A204.1 (cell line): Measurements from ENCODE around the gene MGMT.

ENCODE experiments used
- FAIRE-seq: peaks from 2 replicates; lab custom pipeline; 2012; peaks lifted over from hg19 to GRCh38; lab: Jason Lieb, UNC

Gene MGMT

DNA sequence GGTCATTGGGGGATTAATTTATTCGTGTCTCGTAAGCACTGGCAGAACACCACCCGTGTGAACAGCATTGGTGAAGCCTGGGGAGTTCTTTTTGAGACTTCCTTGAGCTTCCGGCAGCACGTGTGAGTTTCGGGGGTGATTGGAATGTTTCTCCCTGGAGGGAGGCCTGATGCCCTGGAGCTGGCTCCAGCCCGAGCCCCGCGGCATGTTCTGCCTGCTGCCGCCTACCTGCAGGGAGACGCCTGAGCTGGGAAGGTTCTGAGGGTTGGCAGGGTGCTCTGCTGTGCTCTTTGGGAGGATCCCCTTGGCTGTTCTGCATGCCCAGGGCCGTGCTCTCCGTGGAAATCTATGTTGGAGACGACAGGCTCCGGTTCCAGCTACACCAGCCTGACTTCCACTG lies 159.3 kb downstream of the MGMT start:
- no peak for FAIRE-seq

DNA sequence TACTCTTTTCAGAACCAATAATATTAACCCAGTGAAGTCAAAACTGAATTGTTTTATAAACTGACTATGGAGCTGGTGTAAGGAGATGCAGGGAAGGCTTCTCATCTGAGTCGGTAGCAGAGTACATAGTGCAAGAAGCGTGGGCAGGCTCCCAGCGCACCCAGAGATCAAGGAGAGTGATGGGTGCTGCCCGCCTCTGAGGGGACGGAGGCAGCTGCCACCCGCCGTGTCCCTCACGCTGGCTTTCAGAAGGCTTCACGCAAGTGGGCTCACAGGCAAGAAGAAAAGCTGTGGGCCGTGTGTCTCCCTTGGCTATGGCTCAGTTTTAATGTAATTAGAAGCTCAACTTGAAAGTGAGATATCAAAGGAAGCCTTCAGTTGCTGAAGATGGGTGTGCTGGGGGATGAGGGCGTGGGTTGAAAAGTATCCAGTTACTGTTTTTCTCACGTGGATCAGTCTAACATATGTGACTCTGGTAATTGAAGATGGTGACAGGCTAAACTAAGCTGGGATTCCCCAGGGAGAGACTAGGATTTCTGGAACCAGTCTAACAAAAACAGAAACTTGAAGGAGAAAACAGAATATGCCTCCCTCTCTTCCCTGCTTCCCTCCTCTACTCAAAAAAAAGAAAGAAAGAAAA lies 159.9 kb downstream of the MGMT start:
- FAIRE-seq = no peak

DNA sequence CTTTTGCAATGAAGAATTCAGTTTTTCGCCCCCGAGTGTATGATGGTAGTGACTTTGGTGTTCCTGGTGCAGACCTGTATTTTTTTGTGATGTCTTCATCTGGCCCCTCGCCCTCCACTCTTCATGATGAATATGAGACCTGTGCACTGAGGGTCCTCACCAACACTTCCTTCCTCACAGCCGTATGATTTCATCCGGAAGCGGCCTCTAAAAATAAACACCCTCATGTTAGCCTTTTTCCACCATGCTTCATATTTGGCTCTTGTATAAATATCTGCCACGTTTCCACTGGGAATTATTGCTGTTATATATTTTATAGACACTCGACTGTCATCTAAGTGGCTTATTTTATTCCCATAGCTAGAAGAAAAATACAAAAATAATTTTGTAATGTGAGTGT lies 160.4 kb downstream of the MGMT start:
- no peak for FAIRE-seq

DNA sequence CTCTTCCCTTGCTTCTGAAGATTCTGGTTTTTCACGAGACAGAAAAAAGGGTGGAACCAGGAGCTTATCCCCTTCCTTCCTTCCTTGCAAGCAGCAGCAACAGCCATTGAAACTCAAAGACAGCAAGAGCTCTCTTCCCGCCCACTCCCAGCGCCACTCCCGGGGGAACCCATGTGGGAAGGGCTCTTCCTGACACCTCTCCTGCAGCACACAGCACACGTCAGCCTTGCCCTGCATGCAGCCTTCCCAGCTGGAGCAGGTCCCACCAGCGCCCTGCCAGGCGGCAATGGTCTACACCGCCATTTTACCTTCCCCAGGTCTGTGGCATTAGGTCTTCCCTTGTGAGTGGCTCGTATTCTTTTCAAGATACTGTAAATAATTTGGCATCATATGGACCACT lies 161.8 kb downstream of the MGMT start:
- no peak for FAIRE-seq

DNA sequence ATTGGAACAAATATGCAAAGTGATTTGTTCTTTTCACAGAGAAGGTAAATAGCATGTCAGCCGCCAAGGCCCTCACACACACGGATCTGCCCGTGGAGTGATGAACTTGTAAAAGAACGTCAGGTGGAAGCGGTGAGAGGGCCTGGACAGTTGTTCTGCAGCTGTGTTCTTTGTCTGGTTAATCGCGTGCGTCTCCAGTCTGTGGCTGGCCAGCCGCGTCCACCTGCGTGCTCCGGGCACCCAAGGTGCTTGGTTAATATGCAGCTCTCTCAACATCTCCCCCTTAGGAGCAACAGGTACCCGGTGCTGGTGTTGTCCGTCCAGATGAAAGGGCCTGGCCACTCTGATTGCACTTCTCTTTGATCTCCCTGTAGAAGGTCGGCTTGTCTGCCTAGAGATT lies 162.9 kb downstream of the MGMT start:
- no peak for FAIRE-seq

DNA sequence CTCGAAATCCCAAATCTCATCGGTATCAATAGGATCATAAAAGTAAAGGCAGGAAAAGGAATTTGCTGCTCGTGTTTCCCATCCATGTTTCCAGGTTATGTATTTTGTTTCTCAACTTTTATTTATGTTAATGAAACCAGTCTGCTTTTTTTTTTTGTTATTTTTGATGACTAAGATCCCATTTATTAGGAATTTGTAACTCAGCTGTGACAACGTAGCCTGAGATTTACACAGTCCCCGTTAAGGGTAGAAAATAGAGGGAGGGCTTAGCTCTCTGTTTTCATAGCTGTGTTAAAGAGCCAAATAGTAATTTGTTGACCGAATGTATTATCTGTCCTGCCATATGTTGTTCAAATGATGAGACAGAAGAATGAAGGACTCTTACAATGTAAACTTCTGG lies 164.0 kb downstream of the MGMT start:
- FAIRE-seq = no peak

DNA sequence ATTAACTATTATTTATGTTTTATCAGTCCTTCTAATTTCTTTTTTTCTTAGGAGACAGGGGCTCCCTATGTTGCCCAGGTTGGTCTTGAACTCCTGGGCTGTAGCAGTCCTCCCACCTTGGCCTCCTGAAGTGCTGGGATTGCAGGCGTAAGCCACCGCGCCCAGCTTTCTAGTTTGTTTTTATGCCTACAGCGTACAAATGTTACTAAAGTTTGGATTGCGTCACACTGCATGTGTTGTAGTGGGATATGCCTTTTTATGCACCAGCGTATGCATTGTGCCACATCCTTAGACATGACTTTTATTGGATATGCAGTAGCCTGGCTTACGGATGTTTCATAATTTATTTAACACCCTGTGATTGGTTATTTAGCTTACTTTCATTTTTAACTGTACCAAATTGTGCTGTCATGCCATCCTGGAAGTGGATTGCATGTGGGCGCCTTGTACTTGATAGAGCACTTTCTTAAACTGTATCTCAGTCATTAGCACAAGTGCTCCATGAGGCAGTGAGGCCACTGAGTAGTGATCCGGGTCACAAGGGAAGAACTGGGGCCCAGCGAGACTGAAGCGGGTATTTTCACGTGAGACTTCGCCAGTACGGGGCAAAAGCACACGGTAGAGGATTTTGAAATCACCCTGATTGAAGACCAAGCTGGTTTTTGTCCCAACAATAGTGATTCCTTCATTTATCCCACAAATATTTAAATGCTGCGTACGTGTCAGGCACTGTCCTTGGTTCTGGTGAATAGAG lies 165.0 kb downstream of the MGMT start:
- FAIRE-seq = no peak

DNA sequence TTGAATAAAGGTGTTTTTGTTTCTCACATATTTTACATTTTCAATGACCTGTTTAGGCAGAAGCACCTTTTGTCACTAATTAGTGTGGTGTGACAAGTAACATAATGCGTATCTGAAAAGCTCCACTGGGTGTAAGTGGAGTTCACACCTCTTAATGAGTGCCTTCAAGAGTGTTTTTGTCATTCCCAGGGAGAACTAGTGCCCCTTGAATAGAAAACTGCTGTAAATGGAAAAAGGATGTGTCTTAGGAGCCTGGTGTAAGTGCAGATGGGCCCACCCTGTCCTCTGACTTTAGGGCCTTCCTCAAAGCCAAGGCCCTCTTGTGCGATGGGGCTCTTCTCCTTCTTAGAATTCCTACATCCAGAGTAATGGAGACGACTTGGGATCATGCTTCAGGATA lies 170.0 kb downstream of the MGMT start:
- FAIRE-seq = no peak

DNA sequence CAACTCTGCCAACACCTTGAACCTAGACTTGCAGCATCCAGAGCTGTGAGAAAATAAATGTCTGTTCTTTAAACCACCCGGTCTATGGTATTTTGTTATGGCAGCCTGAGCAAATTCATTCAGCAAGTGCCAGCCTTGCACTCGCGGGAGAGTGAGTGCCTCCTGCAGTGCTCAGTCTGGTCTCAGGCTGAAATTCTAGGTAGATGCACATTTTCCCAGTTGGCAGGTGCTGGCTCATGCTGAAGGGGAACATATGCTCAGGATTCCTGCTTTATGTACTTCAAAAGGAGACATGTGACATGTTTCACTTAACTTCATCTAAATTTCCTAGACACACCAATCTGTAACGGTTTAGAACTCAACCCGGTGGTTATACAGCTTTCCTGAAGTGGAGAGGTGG lies 170.8 kb downstream of the MGMT start:
- no peak for FAIRE-seq

DNA sequence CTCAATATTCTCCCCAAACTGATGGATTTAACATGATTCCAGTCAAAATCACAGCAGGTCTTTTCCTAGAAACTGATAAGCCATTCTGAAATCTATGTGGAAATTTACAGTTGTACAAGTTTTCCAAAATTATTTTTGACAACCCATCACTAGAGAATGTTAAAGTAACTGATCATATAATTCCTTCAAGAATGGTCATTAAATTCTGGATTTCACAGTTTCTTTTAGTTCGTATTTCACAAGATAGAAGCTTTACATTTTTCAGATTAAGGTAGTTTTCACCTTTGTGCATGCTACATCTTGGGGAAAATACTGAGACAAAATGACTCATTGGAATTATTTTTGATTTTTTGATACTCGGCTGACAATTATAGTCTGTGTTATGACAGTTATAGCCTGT lies 174.3 kb downstream of the MGMT start:
- no peak for FAIRE-seq

DNA sequence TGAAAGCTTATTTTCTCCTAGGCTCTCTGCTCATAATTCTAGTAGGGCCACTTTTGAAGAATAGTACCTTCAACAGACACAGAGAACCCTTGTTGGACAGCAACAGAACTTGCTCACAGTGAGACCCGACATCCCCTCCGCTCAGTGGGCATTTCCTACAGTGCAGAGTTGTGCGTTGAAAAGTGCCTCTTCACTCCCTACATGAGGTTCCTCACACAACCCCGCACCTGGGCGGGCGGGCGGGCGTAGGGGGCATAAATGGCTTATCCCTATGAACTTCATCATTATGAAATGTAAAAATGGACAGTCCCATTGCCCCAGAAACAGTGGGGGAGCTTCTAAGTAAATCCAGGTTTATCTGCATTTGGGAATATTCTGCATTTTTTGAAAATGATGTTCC lies 174.9 kb downstream of the MGMT start:
- no peak for FAIRE-seq

DNA sequence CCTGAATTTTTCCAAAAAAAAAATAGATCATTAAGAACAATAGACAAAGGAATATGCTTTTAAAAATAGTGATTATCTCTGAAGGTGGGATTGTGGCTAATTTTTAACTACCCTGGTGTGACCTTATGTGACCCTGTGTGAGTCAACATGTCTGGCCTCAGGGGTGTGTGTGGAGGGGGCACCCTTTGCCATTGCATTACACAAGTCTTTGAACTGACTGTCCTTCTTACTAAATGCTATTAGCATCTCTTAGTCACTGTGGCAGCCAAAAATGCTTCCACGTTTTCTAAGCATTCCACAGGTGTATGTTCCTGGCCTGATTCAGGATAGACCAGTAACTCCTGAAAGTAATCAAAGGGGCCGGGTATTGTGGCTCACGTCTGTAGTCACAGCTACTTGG lies 175.4 kb downstream of the MGMT start:
- FAIRE-seq = no peak

DNA sequence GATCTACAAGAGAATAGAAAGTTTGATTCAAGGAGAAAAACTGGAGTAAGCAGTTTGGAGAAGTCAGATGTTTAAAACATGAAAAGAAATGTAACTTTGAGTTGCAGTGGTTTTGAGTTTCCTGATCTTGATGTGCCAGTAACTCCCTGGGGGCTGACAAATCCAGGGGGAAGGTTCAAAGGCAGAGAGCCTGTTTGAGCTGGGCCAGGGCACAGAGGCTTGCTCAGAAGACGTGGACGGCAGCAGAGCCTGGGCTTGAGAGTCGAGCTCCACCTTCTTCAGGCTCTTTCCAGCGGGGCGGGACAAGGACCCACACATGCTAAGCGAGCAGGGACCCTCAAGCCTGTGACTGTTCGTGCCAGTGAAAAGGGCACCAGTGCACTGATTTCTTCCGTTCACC lies 176.2 kb downstream of the MGMT start:
- no peak for FAIRE-seq

DNA sequence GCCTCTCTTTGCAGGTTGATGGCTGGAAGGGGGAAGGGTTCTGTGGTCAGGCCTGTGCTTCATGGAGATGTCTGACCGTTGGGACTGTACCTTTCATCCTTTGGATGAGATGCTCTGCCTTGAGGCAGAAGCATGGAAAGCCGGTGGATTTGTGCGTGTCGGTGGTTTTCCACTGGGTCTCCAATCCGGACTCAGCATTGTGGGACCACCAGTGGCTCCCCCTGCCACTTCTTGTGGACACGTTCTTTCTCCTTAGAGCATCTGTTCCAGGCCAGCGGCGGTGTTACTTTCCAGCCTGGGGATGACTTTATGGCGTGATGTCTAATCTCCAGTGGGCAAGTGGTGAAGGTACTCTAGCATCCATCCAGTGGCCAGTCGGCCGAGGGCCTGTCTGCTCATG lies 178.4 kb downstream of the MGMT start:
- no peak for FAIRE-seq

DNA sequence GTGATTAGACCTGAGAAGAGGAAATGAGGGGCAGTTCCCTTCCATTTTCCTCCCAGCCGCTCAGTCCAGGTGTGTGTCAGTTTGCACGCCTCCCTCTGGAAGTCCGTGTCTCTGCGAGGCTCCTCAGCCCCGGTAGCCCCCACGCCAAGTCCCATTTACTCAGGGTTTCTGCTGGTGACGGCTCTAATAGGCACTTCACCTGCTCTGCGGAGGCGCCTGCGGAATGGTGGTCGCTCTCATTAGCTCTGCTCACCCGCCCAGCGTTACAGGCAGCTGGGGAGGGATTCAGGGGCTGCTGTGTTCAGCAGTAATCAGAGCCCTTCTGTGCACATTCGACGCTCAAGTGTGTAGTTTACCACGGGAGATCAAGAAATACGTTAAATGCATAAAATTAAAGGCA lies 179.9 kb downstream of the MGMT start:
- no peak for FAIRE-seq

DNA sequence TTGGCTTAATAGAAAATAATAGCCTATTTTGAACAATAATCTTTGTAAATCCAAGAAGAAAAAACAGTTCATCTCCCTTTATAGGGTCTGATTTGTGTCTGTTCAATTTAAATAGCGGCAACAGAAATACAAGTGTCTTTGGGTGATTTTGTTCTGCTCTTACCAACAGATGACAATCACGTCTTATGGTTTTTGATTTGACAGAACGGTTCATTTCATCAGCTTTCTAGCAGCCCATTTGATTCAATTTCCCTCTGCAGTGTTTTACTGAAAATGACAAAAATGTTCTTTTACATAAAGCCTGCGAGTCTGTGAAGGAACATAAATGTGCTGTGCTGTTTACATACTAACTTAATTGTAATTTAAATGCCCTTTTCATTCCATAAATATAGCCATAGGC lies 180.5 kb downstream of the MGMT start:
- FAIRE-seq = no peak

DNA sequence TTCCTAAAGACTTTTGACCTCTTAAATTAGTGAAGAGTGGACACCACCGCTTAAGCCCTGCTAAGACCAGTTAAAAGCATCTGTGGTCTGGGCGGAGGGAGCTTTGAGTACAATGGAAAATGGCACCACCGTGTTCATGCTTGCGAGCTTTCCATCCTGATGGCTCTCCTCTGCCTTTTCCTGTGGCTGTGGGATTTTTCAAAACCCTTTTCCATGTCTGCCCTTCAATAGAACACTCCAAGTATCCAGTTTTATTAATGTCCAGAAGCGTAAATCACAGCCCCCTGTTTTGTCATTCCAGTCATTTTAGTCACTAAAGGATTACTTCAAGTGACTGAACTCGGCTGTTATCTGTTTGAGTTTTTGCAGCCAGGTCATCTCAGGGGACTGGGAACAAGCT lies 181.8 kb downstream of the MGMT start:
- no peak for FAIRE-seq

DNA sequence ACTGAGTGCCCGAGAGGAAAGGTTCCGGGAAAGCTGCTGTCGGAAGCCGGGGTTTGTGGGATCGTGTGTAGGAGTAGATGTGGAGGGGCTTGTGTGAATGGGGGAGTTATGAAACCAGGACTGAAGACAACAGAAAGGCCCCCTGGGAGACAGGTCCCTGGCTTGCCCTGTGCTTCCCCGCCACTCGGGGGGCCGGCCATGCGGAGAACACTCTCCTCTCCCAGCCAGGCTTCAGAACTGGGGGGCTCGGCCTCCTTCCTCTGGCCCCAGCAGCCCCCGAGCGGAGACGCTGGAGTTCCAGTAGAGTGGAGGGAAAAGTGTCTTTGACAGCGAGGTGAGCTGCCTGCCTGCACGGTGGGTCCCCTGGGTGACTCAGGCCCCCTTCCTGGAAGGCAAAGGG lies 185.0 kb downstream of the MGMT start:
- FAIRE-seq = no peak

DNA sequence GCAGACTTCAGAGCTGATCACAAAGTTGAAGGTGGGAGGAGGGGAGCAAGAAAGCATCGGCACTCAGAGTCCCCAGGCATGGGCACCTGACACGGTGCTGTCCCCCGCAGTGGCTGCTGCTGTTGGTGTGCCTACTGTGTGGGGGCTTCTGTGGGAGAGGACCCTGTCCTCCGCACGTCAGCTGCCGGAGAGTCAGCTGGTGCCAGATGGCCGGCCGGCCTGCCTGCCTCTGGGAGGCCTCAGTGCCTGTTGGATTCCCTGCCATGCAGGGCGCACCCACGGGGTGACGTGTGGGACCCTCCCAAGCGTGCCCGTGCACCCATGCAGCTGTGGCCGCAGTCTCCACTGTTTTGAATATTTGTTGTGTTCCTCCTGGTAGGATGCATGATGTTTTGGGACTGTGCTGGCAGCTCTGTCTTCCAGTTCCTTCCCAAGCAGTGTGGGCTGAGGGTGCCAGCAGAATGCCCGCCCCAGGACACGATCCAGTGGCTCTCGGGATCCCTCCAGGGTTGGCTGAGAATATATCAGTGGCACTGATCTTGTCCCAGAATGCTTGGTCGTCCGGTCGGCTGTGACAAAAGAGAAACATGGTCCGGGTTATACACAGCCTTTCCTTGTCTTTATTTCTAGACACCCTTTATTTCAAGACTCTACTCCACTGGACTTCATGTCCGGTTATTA lies 185.6 kb downstream of the MGMT start:
- FAIRE-seq = no peak

DNA sequence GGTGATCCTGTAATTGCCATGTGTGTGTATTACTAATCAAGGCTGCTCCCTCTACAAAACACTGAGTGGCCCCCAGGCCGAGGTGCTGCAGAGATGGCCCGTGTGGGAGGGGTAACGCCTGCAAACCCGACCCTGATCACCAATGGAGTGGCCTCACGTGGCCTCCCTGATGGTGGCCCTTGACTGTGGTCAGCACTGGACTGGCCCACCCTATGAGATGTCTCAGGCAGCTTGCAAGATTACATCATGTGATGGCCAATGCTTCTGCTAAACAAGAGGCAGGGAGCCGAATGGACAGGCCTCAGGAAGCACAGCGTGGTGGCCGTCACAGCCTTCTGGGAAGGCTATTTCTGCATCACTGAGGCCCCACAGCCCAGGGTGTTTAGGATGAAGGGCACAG lies 186.4 kb downstream of the MGMT start:
- FAIRE-seq = no peak

DNA sequence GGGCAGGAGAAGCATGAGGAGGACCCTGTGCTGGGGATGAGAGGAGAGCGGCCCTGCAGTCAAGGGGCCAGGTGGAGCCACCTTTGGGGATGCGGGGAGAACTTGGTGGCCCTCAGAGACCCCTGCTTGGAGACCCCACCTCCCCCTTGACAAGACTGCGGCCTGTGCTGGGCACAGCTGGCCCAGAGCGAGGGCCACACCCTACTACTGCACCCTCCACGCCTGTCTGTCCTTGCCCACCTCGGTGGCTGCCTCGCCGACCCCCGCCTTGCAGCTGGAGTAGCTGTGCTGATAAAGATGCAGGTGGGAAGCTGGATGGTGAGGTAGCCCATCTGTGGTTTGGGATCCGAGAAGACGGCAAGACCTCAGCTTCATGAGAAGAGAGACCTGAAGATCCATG lies 186.8 kb downstream of the MGMT start:
- FAIRE-seq = no peak

DNA sequence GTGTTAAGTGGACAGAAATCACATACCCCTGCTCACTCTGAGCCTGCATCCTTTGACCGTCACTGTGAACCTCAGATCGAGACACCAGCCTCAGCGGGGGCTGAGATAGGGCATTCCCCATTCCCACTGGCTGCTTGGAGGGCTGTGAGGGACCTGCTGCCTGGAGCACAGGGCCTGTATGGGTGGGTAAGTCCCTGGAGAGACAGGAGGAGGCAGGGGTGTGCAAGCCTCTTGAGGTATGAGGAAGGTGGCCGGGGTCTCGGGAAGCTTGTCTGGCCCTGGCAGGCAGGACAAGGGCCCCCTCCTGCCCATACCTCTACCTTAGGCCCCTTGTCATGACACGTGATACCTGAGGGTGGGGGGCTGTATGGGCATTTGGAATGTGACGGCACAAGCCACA lies 187.4 kb downstream of the MGMT start:
- FAIRE-seq = no peak

DNA sequence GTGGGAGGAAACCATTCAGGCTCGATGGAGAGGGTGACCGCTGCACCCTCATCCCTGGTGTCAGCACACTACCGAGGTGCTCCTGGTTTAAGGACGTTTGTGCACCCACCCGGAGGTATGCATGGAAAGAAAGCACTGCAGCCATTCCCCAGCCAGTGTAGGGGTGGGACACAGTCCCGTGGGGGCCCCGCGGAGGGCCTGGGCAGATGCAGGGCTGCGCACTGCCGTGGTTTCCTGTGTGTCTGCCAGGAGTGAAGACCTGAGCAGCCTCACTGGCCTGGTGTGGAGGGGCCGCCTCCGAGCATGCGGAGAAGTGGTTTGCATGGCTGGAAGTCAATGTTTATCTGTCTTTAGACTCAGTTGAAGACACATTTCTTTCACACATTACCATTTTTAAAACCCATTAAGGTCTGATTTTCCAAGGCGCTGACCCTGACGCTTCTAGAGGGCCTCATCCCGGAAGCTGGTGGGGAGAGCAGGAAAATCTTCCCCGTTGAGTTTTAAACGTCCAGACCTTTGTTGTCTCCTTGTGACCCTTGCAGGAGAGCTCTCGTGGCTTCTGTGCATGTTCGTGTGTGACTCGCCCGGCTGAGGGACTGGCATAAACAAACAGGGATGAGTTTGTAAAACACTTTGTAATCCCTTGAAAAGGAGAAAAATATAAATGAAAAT lies 188.1 kb downstream of the MGMT start:
- FAIRE-seq = no peak
